HepG2 (cell line): Measurements from ENCODE around the gene EZH1. TPM values are rescaled to one million over a fixed set of nuclear protein-coding genes. Genes with fewer than 3 reads are reported as not detected.

ENCODE experiments used
- AKAP8 ChIP-seq: sonication (generic); formaldehyde crosslinking; IDR thresholded peaks from 2 replicates; pipeline ENCODE4 v1.5.1; 2020; ENCODE audit warnings: mild to moderate bottlenecking, missing genetic modification reagents
- CSRNP2 ChIP-seq: sonication (generic); formaldehyde crosslinking; conservative IDR thresholded peaks from 2 replicates; pipeline ENCODE4 v1.8.0; 2022; ENCODE audit warnings: low read depth, missing genetic modification reagents
- PRPF4 ChIP-seq: fragments of 200-400 bp; formaldehyde crosslinking; IDR thresholded peaks from 2 replicates; pipeline ENCODE4 v1.6.1; 2016; ENCODE audit warnings: low read length, low read depth; ENCODE audit not compliant: poor library complexity, severe bottlenecking
- RARG ChIP-seq: sonication (generic); formaldehyde crosslinking; IDR thresholded peaks from 2 replicates; pipeline ENCODE4 v1.4.0; 2020; ENCODE audit warnings: low read depth, mild to moderate bottlenecking, missing genetic modification reagents
- RBM22 ChIP-seq: fragments of 200-400 bp; formaldehyde crosslinking; optimal IDR thresholded peaks from 2 replicates; pipeline ENCODE3; 2017; ENCODE audit warnings: mild to moderate bottlenecking, low read length, moderate library complexity
- RELA ChIP-seq: sonication (generic); formaldehyde crosslinking; IDR thresholded peaks from 2 replicates; pipeline ENCODE4 v1.4.0; 2020; ENCODE audit warnings: missing genetic modification reagents
- SMARCE1 ChIP-seq: fragments of 450-650 bp; IDR thresholded peaks from 2 replicates; pipeline ENCODE4 v1.6.1; 2017; ENCODE audit warnings: borderline replicate concordance
- SOX6 ChIP-seq, 2 experiments: fragments of 450-650 bp in 1 of 2; sonication (generic) in 1 of 2; formaldehyde crosslinking in 1 of 2; IDR thresholded peaks; 2 replicates each; pipeline versions ENCODE4 v1.4.0 to v1.6.1; 2017 to 2020; ENCODE audit warnings: antibody characterized with exemption in 1 of 2, mild to moderate bottlenecking in 1 of 2, missing genetic modification reagents in 1 of 2
- THAP11 ChIP-seq: IDR thresholded peaks from 2 replicates; pipeline ENCODE4 v1.6.1; 2016; ENCODE audit warnings: missing biosample characterization, missing genetic modification reagents
- THRA ChIP-seq: sonication (generic); formaldehyde crosslinking; IDR thresholded peaks from 2 replicates; pipeline ENCODE4 v1.4.0; 2020; ENCODE audit warnings: missing genetic modification reagents, borderline replicate concordance
- TRIM24 ChIP-seq: sonication (generic); formaldehyde crosslinking; IDR thresholded peaks from 2 replicates; pipeline ENCODE4 v1.8.0; 2022; ENCODE audit warnings: mild to moderate bottlenecking, missing genetic modification reagents
- ZFP41 ChIP-seq: sonication (generic); formaldehyde crosslinking; IDR thresholded peaks from 2 replicates; pipeline ENCODE4 v1.4.0; 2020; ENCODE audit warnings: mild to moderate bottlenecking, missing genetic modification reagents, borderline replicate concordance
- ZFP90 ChIP-seq: sonication (generic); formaldehyde crosslinking; IDR thresholded peaks from 2 replicates; pipeline ENCODE4 v1.8.0; 2022; ENCODE audit warnings: missing genetic modification reagents, mild to moderate bottlenecking, inconsistent platforms, borderline replicate concordance
- ZNF143 ChIP-seq: sonication (generic); formaldehyde crosslinking; IDR thresholded peaks from 2 replicates; pipeline ENCODE4 v1.4.0; 2020; ENCODE audit warnings: missing genetic modification reagents
- ZNF33A ChIP-seq: sonication (generic); formaldehyde crosslinking; IDR thresholded peaks from 2 replicates; pipeline ENCODE4 v1.5.1; 2020; ENCODE audit warnings: missing genetic modification reagents, mild to moderate bottlenecking, moderate library complexity, borderline replicate concordance
- ZNF460 ChIP-seq: sonication (generic); formaldehyde crosslinking; IDR thresholded peaks from 2 replicates; pipeline ENCODE4 v1.5.1; 2020; ENCODE audit warnings: missing genetic modification reagents, mild to moderate bottlenecking, borderline replicate concordance
- ZNF619 ChIP-seq: sonication (generic); formaldehyde crosslinking; IDR thresholded peaks from 2 replicates; pipeline ENCODE4 v1.4.0; 2020; ENCODE audit warnings: mild to moderate bottlenecking, missing genetic modification reagents
- ZNF790 ChIP-seq: sonication (generic); formaldehyde crosslinking; IDR thresholded peaks from 2 replicates; pipeline ENCODE4 v1.8.0; 2022; ENCODE audit warnings: missing genetic modification reagents, mild to moderate bottlenecking, borderline replicate concordance
- ZNF841 ChIP-seq: sonication (generic); formaldehyde crosslinking; IDR thresholded peaks from 2 replicates; pipeline ENCODE4 v1.8.1; 2023; ENCODE audit warnings: missing genetic modification reagents, borderline replicate concordance
- ZNF850 ChIP-seq: sonication (generic); formaldehyde crosslinking; conservative IDR thresholded peaks from 2 replicates; pipeline ENCODE4 v1.9.0; 2021; ENCODE audit warnings: mild to moderate bottlenecking, missing genetic modification reagents
- polyA plus RNA-seq, 8 experiments: library from polyadenylated mRNA; depleted of rRNA in 3 of 8; stranded (reverse) in 7 of 8; unstranded in 1 of 8; fragments of >200 nt; fragmentation: Illumina TruSeq in 4 of 8; extraction: Trizol in 4 of 8; gene quantifications; 2 replicates each; pipeline versions ENCODE4 v1.2.1 to v1.2.3, GENCODE V29; 2011 to 2016; ENCODE audit warnings: low read depth in 4 of 8, missing spikeins in 1 of 8, mixed read lengths in 1 of 8; ENCODE audit not compliant: insufficient read depth in 1 of 8
- total RNA-seq, 5 experiments: library from RNA; depleted of rRNA; stranded (reverse); fragments of >200 nt; fragmentation: Illumina TruSeq; extraction: Trizol; gene quantifications; 2 replicates each; pipeline ENCODE4 v1.2.3, GENCODE V29; 2016; ENCODE audit warnings: low read depth in 1 of 5
- TF ChIP-seq, protein P1 (sequence below): sonication (generic); formaldehyde crosslinking; IDR thresholded peaks from 2 replicates; pipeline ENCODE4 v1.8.0; 2022; ENCODE audit warnings: mild to moderate bottlenecking, missing genetic modification reagents, moderate library complexity
- TF ChIP-seq, protein P2 (sequence below): sonication (generic); formaldehyde crosslinking; IDR thresholded peaks from 2 replicates; pipeline ENCODE4 v1.4.0; 2020; ENCODE audit warnings: low read depth, mild to moderate bottlenecking, missing genetic modification reagents
- TF ChIP-seq, protein P3 (sequence below): sonication (generic); formaldehyde crosslinking; IDR thresholded peaks from 2 replicates; pipeline ENCODE4 v1.4.0; 2020; ENCODE audit warnings: missing genetic modification reagents, low read depth, mild to moderate bottlenecking, borderline replicate concordance

Gene EZH1
- total and polyA plus RNA-seq, 2 of the 13 experiments (the other 11 are each of a cell fraction or from before 2014, with no cell fraction given), result 11.6 to 24.0 TPM

GRCh38 chr17:42659079-42659931 lies 85.5 kb downstream of the EZH1 start, which contains the start of gene TUBG2 (continued):
- TF ChIP-seq THRA (CRISPR knock-in tag) (no peak), RELA (CRISPR knock-in tag) (no peak), RBM22 (no peak), ZNF790 (CRISPR knock-in tag) (no peak), ZNF841 (CRISPR knock-in tag) (no peak), SOX6 (IDR thresholded peaks at IDR 0.05) (no peak), SOX6 (CRISPR knock-in tag; IDR thresholded peaks at IDR 0.05) (peak; percentile 72), ZNF460 (CRISPR knock-in tag) (no peak; the same call in 1 of the 2 replicates), SMARCE1 (no peak), ZNF850 (CRISPR knock-in tag) (no peak), ZNF33A (peak; percentile 100), RARG (CRISPR knock-in tag) (no peak), CSRNP2 (CRISPR knock-in tag) (no peak), ZFP90 (CRISPR knock-in tag) (0 out of 2 replicates have a peak, but pooled peaks have one; percentile 23), THAP11 (peak; percentile 35; the same call in 1 of the 2 replicates), ZFP41 (CRISPR knock-in tag) (no peak), ZNF619 (CRISPR knock-in tag) (no peak), ZNF143 (CRISPR knock-in tag) (no peak; the same call in 1 of the 2 replicates), AKAP8 (CRISPR knock-in tag) (peak; percentile 72; the same call in 1 of the 2 replicates), PRPF4 (peak; percentile 75), TRIM24 (CRISPR knock-in tag) (no peak)
- TF ChIP-seq, protein P1, sequence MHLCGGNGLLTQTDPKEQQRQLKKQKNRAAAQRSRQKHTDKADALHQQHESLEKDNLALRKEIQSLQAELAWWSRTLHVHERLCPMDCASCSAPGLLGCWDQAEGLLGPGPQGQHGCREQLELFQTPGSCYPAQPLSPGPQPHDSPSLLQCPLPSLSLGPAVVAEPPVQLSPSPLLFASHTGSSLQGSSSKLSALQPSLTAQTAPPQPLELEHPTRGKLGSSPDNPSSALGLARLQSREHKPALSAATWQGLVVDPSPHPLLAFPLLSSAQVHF, result peak; percentile 47; the same call in 1 of the 2 replicates
- TF ChIP-seq, protein P2, sequence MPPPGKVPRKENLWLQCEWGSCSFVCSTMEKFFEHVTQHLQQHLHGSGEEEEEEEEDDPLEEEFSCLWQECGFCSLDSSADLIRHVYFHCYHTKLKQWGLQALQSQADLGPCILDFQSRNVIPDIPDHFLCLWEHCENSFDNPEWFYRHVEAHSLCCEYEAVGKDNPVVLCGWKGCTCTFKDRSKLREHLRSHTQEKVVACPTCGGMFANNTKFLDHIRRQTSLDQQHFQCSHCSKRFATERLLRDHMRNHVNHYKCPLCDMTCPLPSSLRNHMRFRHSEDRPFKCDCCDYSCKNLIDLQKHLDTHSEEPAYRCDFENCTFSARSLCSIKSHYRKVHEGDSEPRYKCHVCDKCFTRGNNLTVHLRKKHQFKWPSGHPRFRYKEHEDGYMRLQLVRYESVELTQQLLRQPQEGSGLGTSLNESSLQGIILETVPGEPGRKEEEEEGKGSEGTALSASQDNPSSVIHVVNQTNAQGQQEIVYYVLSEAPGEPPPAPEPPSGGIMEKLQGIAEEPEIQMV, result no peak; the same call in 1 of the 2 replicates
- TF ChIP-seq, protein P3, sequence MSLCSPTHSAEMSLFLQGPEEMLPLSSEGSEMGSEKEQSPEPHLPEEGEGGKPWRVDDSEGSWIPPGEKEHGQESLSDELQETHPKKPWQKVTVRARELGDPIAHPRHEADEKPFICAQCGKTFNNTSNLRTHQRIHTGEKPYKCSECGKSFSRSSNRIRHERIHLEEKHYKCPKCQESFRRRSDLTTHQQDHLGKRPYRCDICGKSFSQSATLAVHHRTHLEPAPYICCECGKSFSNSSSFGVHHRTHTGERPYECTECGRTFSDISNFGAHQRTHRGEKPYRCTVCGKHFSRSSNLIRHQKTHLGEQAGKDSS (CRISPR knock-in tag), result peak; percentile 88; the same call in 1 of the 2 replicates
